Measurements from ENCODE around the gene EHF. TPM values are rescaled to one million over a fixed set of nuclear protein-coding genes. Genes with fewer than 3 reads are reported as not detected.
A peak's percentile ranks its signal among the peaks of the same experiment; 100 is the strongest.

Gene EHF
- total RNA-seq, 1 donor from 2014 or later, result not detected

DNA sequence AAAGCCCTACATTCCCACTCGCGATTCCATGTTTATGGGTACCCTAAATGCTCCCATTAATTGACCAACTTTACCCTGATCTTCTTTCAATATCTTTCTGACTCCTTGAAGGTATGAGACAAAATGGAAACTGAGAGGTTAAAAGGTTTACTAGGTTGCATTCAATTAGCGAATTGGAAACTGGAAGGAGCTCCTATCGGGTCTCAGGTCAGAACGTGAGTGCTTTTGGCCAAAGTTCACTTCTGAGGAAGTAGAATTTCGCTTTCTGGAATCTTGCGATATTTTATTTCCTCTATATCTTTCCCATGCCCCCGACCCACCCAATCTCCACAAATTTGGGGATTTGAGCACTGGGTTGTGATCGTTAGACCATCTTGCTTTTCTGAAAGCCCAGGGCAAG is 2.6 kb downstream of the EHF start:
- DNase-seq (ENCODE audit: low read depth), result no peak

DNA sequence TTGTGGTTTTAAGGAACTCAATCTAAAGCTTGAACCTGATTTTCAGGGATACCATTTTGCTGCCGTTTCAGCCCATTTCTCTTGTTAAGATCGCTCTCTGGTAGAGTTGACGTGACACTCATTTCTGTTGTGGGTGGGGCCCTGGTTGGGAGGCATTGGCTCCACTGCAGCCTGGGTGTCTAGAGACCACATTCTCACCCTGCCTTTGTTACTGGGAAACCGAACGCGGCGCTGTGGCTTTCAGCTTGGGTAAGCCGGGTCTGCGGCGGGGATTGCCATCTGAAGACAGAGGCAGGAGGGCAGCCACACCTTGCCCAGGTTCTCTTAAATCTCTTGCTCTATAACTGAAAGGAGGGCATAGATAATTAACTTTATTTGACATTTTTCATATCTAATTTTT is 3.2 kb downstream of the EHF start:
- DNase-seq (ENCODE audit: low read depth), result no peak

DNA sequence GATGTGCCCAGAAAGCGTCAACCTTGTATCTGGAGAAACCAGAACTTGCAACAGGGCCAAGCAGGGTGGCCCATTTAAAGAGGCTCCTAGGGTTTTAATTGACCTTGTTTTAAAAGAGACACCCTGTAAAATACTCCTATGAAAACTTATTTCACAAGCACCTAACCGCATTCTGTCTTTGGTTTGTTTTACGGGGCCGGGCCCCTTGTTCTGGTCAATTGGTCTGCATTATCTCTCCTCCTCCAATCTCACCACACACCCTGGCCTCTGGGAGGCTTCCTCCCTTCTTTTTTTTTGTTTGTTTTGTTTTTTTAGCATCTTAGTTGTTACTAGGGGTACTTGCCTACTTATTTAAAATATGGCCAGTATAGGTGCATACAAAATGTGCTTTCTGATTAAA is 4.7 kb downstream of the EHF start:
- no peak for DNase-seq (ENCODE audit: low read depth)

DNA sequence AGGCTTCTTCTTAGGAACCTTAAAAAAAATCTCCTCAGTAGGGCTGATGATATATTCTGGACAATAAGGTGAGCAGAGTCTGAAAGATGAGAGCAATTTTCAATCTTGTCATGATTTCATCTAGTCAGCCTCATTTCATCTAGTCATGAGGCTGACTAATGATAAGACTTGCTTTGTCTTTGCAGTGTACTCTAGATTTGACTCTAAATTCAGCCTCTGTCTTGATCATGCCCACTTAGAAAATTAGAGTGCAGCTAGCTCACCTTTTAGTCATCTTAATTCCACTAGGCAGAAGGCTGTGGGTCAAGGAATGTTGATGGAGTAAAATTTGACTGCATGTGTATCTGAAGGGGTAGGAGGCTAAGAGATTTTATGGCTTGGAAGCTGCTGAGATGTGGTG is 5.5 kb downstream of the EHF start:
- DNase-seq (ENCODE audit: low read depth), result no peak

DNA sequence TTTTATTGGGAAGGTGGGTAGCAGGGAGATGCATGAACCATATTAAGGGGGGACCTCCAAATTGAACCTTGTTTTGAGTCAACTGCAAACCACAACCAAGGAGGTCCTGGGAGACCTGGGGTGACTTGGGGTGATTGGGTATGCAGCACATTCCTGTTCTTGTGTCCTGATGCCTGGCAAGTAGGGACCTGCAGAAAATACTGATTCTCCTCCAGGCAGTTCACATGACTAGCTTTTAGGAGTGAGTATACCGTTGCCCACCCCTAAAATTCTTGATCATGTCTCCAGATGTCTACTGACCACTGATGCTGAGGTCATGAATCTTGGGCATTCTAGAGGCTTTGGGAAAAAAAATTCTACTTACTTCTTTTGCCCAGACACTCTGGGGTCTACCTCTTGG is 6.3 kb downstream of the EHF start:
- no peak for DNase-seq (ENCODE audit: low read depth)

DNA sequence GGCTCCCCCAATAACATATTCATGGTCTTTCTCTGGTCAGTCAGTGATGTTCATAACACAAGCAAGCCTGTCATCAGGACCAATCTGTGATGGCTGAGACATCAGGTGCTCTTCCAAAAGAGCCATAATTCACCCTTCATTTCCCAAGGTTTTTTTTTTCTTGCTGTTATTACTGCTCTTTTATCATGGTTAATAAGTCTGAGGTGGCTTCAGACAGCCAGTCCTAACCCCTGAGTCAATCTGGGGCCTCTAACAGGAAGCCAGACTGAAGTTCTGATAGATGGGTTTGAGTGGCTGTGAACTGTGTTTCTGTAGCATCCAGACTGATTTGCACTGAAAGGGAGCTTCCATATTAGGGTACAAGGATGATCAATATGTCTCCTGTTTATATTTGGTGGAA is 8.8 kb downstream of the EHF start:
- DNase-seq (ENCODE audit: low read depth), result no peak

DNA sequence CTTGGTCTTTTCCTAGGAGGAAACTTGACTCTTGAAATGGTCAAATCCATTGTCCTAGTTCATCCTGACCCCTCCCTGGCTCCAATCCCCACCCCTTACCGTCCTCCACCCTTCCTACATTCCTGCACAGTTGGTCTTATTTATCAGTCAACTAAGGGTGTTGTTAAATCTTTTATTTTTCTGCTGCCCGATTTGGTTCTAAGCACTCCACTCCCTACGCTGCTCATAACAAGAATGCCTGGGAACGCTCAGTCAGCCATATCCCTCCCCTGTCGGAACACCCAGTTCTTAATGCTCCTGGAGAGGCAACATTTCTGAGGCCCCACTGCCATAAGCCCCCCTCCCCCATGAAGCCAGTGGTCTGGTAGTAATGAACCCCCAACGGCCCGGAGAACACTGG is 9.7 kb downstream of the EHF start:
- no peak for DNase-seq (ENCODE audit: low read depth)

DNA sequence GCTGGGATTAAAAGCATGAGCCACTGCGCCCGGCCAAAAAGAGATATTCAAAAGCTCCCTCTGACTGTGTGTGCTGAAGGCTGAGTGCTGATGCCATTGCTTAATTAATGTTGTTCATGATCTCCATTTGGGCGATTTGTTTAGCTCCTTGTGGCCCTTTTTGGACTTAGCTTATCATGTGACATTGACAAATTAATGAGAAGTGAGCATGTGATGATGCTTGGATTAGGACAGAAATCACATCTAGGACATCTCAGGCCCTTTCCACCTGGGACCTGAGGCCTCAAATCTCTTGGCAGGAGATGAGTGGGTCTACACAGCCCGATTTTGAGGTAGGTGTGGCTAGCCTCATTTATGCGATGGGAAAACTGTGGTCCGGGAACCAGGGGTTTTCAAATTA is 10.4 kb downstream of the EHF start:
- no peak for DNase-seq (ENCODE audit: low read depth)

DNA sequence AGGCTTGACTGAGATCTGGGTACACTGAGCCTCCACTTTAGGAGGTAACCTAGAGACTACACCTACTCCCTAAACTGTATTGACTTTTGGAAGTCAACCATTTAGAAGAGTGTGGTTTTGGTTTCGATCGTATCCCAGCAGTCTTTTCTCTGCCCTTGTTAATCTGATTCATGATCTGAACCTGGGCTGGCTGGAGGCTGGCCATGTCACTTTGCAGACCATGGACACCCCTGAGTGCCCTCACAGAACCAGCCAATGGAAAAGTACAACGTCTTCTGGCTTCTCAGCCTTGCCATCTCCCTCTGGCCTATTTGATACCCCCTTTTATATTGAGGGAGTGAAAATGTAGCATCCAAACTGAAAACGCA is 10.8 kb downstream of the EHF start:
- no peak for DNase-seq (ENCODE audit: low read depth)

DNA sequence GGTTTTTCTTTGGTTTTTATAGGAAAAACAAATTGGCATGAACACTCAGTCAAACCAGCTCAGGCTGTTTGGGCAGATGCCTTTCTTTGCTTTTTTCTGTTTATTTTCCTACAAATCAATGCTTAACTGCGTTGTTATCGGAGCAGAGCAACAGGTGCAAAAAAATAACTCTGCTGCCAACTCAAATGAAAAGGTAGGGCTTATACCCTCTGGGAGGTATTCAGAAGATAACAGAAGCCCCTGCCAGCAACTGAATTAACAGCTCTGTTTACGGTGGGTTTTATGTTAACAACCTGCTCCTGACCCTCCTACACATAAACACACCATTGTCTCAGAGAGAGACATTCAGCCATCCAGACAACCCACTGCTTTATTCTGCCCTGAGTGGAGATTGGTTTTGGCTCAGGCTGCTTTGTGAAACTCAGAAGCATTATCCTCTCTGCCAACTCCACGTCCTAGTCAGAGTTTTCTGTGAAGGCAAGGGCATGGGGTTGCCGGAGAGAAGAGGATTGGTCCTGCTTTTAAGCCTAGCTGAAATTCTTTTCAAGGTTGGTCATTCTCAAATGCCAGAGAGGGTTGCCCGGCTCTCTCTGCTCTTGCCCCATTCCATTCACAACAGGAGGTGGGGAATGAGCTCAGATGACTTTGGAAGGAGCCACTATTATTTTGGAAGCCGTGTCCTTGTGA is 11.4 kb downstream of the EHF start:
- peak; percentile 63 for DNase-seq (ENCODE audit: low read depth)

DNA sequence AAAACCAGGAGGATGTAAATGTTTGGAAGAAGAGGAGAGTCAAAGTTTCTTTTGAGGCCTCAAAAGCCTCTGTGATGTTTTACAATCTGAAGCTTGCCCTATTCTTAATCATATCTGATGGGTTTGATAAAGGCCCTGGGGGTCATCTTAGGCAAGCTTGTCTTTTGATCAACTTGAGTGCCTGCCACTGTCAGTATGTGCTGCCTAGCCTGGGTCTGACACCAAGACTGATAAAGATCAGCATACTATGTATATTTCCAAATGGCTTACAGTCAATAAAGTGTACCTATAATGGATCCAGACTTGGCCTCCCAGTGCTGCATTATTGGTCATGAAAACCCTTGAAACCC is 12.7 kb downstream of the EHF start:
- DNase-seq (ENCODE audit: low read depth), result no peak

DNA sequence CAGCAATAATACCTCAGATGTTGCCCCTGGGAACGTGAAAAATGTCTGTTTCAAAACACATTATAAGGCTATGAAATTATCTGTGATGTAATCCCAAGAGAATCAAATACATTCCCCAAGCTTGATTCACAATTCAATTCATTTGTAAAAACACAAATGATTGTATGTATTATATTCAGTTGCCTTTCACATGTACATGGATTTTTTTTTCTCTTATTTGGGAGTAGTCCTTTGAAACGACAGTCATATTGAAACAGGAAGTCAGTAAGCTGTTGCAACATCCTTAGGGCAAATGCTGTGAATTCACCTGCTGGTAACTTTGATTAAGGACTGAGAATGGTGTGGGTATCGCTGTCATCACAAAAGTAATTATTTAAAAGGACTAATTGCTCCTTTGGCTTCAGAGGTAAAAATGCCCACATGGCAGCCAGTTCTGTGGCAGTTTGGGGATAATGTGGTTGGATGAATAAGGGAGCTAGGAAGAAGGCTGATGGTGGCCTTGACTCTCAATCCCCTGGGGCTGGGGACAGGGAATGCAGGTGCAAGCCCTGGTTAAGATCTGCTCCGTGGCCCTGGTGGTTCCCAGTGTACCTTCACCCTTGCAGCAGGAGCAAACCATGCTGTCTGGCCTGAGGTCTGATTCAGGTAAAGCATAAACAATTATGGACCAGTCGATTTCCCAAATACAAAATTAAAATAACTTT is 13.2 kb downstream of the EHF start:
- DNase-seq (ENCODE audit: low read depth), result no peak

DNA sequence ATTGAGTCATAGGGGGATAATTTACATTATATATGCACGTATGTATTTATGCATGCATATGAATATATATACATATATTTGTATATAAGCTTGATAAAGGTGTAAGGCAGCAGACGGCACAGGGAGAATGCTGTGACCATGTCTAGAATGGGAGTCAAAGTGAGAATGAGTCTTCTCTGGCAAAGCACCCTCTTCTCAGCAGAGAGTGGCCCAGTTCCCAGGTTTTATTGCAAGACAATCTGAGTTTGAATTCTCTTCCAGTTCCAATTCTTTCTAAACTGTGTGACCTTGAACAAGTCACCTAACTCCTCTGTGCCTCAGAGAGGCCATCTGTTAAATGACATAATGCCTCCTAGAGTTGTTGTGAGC is 13.8 kb downstream of the EHF start:
- no peak for DNase-seq (ENCODE audit: low read depth)

DNA sequence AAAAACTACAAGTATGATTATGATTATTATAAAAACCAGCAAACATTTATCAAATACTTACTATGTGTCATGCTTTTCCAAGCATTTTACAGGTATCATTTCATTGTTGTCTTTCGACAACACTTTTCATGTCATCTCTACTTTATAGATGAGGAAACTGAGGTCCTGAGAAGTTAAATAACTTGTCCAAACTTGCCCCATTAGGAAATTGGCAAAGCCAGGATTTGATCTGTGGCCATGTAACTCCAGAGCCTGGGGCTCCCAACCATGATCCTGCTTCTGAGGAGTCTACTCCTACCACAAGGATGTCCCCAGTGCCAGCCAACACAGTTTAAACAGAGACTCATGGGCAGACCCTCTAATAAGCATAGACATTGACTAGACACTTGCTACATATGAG is 15.2 kb downstream of the EHF start:
- no peak for DNase-seq (ENCODE audit: low read depth)

DNA sequence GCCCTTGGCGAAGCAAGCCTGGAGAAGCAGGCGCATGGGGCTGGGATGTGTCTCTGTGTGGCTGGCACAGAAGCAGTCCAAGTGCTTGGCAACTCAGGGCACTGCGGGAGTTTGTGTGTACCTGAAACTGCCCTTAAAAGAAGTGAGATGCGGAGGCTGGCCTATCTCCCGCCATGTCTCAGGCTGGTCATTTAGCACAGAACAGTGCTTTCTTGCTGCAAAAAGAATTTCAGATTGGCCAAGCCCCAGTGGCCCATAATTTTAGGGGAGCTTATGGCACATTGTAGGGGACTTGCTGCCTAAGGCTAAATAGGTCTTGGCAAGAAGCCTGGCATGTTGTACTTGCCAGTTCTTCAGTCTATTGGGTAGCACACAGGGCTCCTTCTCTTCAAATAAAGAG is 16.4 kb downstream of the EHF start:
- no peak for DNase-seq (ENCODE audit: low read depth)

DNA sequence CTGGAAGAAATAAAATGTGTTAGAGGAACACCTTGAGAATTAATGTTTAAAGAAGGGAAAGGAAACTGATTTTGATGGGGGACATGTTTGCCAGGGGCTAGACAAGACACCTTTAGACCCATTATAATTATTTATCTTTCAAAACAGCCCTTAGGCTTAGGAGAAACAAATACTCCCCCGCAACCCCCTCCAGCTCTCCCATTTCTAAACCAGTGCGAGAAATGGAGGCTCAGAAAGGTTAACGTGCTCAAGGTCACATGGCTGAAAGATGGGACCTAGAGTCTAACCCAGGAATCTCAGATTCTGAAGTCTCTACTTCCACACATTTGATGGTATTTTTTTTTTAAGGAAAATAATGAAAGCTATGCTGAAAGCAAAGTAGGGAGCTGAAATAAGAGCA is 18.0 kb downstream of the EHF start:
- DNase-seq (ENCODE audit: low read depth), result no peak

DNA sequence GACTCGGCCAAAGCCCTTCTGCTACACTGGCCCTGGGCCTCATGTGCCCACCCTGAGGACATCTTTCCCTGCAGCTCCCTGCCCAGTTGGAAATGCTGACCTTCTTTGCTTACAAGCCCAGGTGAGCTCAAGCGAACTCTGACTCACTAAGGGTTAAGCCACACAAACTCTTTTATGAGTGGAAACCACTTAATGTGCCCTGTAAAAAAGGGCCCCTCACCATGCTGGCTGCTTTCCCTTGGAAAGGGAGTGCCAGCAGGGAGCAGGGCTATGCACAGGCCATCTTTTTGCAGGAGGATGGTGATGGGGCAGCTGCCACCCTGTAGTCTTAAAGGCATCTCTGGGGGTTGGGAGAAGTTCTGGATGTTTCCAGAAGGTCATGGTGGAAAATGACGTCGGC is 18.7 kb downstream of the EHF start:
- DNase-seq (ENCODE audit: low read depth), result no peak

DNA sequence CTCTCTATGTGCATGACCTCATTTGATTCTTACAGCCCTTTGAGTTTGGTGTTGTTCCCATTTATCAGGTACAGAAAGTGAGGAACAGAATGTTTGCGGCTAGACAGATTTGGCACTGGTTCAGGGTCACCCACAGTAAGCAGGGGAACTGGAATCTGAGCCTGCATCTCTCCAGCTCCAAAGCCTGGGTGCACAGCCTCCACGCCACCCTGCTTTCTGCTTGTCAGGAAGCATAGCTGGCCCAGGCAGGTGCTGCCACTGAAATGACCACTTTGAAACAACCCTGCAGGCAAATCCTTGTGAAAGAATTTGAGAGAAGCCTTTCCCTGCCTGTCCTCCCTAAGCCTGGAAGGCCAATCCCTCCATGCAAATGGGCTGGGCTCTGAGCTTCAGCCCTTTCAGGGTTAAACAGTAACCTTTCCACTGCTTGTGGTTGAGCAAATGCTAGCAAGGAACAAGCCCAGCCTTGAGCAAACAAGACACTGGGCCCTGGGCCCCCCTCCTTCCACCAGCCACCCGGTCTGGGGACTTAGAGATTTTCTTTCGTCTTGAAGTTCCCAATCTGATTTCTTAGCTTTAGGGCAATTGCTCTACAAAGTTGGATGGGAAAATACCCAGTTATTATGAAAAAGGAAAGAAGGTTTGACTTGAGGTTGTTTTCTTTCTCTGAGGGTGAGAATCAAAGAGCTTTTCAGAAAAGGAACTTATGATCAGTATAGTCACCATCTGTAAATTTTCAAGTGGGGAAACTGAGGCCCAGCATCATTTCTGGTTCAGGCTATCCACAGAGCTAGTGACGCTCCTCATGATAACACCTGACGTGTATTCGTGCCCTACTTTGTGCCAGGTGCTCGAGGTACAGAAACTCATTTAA is 19.4 kb downstream of the EHF start:
- no peak for DNase-seq (ENCODE audit: low read depth)

DNA sequence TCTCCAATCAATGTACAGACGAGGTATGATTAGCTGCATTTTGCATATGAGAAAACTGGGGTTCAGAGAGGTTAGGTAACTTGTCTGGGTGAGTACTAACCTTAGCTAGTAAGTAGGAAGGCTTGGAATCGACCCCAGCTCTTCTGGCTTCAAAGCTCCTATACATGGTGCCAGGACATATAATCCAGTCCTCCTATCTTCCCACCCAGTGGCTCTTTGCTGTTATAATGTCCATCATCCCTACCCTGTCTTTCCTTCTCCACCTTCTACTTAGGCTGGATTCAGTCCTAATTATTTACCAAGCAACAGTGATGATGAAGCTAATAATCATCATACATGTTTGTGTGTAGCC is 20.0 kb downstream of the EHF start:
- DNase-seq (ENCODE audit: low read depth), result no peak

DNA sequence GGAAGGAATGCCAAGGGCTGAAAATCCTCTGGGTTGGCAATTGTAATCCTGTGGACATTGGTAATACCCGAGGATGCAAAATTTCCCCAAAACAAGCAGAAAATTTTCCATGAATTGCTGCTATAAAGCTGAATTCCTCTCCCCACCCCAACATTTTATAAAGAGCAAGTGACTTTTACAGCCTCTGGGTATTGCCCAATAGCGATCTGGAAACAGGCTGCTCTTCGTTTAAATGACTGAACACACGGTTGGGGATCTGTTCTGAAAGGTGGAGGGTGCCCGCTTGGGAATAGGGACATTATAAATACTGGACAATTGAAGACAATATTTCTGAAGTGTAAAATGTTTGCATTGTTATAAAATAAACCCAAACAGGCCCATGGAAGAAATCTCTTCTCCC is 20.6 kb downstream of the EHF start:
- DNase-seq (ENCODE audit: low read depth), result no peak

DNA sequence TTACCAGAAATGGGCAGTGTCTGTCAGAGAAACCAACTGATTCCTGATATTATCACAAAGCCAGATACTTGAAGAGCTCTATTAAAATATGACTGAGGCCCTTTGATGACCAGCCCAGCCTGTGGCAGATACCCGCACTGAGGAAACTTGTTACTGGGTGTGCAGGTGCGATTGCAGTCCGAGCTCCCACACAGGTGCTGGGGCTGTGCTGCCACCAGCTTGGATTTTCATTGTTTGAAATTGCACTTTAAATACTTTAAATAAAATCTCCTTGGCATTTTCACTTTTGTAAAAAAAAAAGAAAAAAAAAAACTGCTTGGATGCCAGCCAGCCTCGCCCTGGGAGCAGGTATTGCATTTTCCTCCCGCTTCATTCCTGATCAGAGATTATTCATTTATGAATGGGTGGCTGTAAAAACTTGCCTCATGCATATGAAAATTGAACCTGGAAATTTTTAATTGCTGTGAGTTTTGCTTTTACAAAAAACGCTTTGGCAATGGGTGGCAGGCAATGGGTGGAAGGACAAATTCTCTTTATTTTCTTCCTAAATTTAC is 21.2 kb downstream of the EHF start:
- DNase-seq (ENCODE audit: low read depth), result no peak

DNA sequence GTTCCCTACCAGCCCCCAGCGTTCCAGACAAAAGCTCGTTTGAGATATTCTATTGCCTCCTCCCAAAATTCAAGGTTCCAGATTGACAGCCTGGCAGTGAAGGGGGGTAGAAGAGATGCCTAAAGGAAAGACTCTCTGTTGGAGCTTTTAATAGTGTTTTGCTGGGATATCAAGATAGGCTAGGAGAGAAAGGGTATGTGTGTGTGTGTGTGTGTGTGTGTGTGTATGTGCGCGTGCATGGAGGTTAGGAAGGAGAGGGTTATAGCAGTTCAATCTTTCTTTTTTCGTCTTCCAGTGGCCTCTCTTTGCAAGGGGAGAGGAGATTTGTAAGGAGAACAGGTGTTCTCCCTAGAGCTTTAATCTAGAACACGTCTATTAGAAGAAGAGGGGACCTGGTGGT is 22.0 kb downstream of the EHF start:
- DNase-seq (ENCODE audit: low read depth), result no peak

All from myocyte (in vitro differentiated cells).